GM21825 (cell line): ENCODE data around the gene PIGW.
A peak's percentile ranks its signal among the peaks of the same experiment; 100 is the strongest.
"Not testable (repeated sequence)": the region's sequence is repeated elsewhere in the genome, so short reads cannot be mapped to it uniquely, and the experiment has no call there.

ENCODE experiments used
- ATAC-seq: cut with Tn5 transposase; IDR thresholded peaks from one replicate; pipeline ENCODE4 v1.9.1; 2021; ENCODE audit warnings: mild to moderate bottlenecking, moderate library complexity; ENCODE audit not compliant: unreplicated experiment

PIGW gene

DNA sequence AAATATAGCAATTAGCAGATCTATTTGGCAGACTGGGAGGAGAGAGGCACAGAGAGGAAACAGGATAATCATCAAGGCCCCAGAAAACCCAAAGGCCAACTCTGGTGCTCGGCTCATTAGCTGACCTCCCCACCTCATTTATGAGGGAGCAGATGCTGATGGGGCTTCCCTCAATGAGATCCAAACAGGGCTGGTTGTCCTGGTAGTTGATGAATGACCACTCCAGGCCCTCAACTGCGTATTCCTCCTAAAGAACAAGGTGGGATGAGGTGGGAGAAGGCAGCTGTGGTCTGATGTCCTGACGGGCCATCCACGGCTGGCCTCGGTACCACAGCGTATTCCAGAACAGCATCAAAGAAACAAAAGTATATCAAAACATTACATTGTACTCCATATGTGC, 27.5 kb upstream of the PIGW start:
- ATAC-seq = no peak

DNA sequence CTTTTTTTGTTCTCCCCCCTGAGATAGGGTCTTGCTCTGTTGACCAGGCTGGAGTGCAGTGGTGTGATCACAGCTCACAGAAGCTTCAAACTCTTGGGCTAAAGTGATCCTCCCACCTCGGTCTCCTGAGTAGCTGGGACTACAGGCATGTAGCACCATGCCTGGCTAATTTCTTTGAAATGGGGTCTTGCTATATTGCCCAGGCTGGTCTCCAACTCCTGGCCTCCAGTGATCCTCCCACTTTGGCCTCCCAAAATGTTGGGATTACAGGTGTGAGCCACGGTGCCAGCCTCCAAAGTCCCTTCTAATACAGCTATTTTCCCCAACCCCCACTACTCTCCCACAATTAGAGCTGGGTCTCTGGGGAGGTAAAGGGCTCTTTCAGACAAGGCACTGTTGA, 26.3 kb upstream of the PIGW start:
- not testable (repeated sequence) for ATAC-seq

DNA sequence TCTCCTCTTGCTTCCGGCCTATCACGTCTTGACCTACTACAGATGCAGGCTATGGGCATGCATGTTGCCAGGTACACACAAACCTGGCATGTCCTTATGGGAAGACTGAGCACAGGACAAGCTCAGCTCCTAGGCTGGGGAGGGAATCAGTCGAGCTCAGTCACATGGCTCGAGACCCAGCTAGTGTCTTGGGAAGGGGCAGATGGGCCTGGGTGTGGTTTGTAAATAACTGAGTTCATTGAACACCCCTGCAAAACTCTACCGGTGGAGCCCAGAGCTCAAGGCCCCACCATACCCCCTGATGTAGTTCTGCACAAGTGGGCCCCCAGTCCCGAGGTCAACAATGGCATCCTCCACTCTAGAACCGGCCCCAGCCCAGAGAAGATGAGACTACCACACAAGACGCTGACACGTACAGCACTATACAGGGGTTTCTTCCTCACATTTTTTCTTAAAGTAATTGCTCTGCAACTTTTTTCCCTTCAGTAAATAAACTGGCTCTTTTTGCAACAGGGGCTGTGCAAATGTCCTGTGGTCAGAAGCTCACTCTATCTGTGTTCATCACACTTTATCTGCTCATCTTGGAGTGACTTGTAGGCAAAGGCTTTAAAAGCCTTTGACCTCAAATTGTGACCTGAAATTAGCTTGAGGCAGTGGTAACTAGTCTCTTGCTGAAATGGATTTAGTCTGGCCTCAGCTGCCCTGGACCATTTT, 25.4 kb upstream of the PIGW start:
- no peak for ATAC-seq

DNA sequence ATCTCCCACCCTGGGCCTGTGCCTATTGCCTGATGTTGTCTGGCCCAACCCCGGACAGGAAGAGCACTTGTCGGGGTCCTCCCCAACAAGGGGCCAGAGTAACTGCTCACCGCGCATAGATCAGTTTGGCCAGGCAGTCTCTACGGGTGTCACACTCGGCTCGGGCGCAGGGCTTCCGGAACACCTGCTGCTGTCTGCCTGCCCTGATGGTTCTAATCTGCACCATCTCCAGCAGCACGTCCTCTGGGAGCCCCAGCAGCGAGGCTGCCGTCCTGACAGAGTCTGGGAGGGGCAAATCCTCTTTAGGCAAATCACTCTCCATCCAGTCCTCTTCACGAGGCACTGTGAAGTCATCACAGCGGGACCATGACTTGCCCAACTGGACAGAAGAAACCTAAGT, 24.2 kb upstream of the PIGW start:
- no peak for ATAC-seq

DNA sequence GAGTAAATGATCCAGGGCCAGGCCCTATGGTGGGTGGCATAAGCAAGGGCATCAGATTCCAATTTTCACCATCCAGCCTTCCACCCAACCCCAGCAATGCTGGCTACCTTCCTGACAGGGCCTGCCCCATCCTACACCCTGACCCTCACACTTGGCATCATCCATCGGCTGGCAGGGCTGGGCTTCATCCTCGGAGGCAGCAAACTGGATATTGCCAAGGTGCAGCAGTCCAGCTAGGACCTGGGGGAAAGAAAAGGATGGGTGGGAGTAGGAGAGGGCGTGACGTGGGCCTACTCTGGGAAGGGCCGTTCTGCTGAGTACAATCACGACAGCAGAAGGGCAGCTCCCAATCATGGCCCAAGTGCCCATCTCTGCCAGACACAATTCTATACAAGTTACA, 23.6 kb upstream of the PIGW start:
- no peak for ATAC-seq

DNA sequence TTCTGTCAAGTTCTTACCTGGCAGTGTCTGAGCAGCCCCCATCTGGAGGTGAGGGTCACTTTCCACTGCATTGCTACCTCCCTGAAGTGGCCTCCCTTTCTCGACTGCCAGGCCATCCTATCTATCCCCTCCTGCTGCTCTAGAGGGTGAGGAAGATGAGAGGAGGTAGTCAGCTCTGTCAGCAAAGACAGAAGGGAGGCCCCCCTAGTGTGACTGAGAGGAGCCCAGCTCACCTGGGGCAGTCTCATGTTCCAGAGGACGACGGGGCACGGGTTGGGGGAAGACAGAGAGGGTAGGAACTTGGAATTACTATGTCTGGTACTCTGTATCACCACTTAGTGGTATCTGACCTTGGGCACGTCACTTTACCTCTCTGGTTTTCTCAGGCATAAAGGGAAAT, 22.1 kb upstream of the PIGW start:
- no peak for ATAC-seq

DNA sequence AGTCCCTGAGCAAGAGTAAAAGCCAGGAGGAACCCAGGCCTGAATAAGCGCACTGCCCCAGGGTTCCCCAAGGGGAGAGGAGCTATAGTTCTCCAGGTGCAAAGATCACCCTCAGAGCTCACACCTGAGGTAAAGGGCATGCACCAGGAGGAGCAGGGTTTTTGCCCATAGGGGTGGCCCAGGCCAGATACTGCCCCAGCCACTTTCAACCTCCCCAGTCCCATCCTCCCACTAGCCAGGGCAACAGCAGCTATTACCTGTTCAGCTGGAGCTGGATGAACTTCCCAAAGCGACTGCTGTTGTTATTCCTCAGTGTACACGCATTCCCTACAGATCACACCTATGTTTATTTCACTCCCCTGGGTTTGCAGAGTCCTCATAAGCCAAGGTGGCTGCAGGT, 19.9 kb upstream of the PIGW start:
- no peak for ATAC-seq

DNA sequence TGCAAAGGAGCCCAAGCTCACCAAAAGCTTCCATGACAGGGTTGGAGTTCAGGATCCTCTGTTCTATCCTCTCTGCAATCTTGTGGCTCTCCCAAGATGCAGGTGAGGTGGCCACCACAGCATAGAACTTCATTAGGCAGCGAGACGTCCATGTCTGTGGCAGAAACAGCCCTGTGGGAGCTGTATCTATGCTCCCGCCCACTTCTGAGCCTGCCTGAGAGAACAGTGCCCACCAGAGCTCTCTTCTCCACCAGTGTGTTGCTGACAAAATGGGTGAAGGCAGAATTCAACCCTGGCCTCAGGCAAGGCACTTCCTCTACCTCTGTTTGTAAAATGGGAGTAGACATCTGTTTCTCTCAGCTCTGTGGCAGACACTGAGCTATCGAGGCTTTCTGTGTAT, 18.9 kb upstream of the PIGW start:
- no peak for ATAC-seq

DNA sequence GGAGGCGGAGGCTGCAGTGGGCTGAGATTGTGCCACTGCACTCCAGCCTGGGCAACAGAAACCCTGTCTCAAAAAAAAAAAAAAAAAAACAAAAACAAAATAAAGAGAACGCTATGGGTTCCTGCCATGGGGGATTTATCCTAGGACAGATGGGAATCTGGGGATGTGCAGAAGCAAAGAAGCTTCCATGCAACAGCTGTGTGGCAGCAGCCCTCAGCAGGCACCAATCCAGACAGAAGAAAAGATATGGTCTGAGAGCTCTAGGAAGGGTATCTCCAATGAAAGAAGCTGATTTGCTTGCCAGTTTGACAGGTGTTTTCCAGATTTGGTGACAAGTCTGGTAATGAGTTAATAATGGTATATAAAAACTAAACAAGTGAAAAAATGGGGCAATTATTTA, 11.7 kb upstream of the PIGW start:
- ATAC-seq = no peak

DNA sequence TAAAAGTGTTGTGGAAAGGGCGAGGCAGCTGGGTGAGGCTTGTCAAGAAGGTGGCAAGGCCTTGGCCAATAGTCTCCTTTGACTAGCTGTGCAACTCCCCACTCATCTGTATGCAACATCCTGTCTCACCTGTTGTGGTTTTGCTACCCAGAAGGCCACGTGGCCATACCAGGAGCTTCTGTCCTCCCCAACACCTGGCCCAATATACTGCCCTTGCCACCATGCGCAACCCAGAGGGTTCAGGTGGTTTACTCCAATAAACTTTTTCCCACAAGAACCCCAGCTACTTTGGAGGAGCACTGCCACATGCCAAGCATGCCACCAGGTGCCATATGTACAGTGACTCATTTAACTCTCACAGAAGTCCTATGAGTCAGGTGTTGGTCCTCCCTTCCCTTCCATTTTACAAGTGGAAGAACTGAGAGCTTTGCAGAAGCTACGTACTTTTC, 10.3 kb upstream of the PIGW start:
- ATAC-seq = no peak

DNA sequence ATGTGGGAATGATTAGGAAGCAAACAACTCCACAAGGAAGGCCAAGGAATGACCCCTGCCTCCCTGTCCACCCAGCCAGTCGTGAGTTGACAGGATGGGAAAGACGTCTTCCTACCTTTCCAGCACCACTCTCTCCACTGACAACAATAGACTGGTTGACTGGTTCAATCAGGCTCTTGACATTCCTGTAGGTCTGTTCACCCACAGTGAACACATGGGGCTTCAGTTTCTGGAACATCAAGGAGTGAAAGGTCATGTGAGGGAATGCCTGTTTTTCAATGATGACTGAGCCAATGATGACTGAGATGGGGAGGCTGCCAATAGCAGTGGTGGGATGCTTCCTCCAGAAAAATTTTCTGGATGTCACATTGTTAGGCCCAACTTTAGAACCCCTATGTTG, 9.7 kb upstream of the PIGW start:
- no peak for ATAC-seq

DNA sequence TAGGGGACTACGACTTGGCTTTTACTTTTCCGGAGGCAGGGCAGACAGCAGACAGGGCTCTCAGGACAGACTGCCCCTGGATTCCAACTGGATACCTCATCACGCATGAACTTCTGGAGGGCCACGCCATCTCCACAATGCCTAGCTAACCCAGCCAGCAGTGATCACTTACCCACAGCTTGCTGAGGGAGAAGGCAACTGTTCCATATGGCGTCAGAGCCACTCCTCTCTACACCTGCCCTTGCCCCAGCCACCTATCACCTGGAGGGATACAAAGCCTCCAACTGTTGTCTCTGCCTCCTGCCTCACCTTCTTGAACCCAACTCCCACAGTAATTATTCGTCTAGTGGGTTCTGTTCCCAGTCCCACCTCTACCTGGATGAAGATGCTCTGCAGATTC, 8.9 kb upstream of the PIGW start:
- ATAC-seq = no peak

DNA sequence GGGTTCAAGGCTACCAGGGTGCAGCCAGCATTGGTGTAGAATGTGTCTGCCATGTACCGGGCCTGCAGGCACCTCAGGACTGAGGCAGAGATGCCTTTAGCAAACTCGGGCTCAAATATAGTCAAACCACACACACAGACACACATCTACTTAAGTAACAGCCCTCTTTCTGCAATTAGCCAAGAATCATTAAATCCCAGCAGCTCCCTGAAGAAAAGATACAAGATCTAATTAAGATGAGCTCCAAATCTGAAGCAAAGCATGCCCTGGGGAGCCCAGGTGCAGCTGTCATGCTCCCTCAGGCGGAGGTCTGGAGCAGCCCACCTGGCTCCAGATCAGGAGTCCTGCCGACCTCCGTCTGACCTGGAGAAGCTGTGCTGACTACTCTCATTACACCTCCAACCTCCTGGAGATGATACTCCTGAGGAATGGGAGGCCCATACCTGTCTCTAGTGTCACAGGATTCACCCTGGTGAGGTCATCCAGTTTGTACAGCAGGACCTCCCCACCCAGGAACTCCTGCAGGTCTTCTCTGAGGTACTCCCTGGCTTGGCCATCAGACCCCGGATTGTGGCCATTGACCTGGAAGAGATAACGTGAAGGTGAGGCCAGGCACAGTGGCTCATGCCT, 7.1 kb upstream of the PIGW start:
- no peak for ATAC-seq

DNA sequence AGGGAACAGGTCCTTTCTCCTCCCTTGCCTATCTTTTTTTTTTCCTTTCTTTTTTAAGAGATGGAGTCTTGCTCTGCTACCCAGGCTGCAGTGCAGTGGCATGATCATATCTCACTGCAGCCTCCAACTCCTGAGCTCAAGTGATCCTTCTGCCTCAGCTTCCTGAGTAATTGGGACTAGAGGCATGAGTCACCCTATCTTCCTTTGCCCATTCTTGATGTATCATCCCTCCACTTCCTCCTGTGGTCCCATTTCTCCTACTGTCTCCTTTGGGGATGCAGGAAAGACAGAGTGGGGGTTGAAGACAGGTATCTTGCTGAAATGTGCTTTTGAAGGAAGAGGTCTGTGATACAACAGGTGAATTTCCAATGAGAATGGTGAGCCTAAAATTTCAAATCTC, 5.7 kb upstream of the PIGW start:
- no peak for ATAC-seq

DNA sequence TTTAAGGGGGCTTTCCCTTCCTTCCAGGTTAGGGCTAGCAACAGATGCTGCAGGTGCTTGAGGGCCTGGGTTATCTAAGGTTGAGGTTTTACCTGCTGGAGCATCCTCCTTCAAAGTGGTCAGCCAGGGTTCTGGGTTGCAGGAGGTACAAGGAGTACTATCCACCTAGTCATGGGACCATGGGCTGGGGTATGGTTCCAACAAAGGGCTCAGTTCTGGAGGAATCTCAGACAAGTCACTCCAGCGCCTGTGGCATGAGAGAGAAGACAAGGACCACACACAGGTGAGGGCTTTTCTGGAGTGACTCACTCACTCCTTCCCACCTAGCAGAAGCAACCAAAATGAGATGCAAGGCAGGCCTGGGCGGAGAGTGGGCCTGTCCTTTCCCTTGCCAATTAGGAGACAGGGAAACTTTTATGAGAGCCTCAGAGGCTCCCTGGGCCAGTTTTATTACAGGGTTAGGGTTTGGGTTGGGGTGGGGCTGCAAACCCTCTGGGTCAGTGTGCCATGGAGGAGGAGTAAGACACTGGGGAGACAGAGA, 2.3 kb upstream of the PIGW start:
- no peak for ATAC-seq

DNA sequence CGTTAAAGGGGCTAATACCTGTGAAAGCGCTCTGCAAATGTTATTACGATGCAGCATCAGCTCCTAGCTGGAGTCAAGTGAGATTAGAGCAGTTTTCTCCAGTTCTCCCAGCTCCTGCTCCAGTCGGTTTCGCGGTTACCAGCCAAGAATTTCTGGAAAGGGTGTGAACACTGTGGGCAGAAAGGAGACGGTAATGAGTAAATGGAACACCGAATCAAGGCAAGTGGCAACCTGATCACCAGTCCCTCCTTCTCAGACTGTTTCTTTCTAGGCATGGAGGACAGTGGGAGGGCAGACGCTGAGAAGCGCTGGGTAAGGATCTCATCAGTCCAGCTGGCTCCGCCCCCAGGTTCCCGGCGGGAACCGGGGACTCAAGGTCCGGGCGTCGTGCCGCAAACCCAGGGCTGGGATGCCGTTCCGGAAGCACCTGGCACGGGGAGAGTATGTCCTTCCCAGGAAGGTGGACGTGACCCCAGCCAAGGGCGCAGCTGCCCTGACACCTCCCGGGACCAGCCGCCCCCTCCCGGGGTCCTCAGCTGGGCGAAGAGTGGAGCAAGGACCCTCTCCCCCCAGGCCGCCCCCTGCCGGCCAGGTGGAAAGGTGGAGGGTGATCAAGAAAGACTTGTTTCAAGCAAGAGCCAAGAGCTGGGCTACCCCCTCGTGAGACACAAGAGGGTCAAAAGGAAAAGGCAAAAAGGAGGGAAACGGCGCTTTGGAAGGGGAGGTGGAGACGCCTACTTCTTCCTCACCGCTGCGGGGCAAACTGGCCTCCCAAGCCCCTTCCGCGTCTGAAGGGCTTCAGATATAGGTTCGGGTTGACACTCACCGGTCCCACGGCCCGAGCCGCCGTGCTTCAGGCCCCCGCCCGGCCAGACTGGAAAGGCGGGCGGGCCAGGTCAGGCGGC, 600 bp upstream of the PIGW start:
- peak; percentile 20 for ATAC-seq

DNA sequence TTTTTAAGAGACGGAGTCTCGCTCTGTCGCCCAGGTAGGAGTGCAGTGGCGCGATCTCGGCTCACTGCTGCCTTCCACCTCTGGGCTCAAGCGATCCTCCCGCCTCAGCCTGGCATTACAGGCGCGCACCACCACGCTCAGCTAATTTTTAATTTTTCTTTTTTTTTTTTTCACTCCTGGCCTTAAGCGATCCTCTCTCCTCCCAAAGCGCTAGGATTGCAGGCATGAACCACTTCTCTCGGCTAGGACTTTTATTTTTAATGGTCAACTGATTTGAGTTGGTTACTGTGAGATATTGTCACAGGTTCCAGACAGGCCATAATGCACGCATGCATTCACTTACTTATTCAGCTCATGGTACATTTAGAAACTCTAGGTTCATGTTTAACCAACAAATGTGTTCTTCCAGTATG, 888 bp downstream of the PIGW start:
- no peak for ATAC-seq

DNA sequence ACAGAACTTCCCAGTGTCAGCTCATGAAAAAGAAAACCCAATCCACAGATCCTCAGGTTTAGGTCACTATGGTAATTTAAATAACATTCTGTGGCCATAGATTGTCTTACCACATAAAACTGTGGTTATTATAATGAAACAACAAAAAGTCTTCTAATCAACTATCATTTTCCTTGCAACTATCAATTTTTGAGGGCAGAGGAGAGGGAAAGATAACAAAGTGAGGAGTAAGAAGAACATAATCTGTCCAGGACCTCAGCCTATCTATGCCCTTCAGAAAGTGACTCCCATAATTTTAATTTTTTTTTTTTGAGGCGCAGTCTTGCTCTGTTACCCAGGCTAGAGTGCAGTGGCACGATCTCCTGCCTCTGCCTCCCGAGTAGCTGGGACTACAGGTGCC, 5.9 kb downstream of the PIGW start:
- ATAC-seq = no peak

DNA sequence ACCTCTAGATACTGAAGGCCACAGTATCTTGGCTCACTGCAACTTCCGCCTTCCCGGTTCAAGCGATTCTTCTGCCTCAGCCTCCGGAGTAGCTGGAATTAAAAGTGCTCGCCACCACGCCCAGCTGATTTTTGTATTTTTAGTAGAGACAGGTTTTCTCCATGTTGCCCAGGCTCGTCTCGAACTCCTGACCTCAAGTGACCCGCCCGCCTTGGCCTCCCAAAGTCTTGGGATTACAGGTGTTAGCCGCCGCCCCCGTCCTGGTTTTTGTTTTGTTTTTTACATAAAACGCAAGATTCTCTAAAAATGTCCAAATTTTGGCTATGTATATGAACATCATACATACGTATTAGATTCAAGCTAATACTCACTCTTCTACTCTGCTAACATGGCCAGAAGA, 8.0 kb downstream of the PIGW start:
- no peak for ATAC-seq

DNA sequence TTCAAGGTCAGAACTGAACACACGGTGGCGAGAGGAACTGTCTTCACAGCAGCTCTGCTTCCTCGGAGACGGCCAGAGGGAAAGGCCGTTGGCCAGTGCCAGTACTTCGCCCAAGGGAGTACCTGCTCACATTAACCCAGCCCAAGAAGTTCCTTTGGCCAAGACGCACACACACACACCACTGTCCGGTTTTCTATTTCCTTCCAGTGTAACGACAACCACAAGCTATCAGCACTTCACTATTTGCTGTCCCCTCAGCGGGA, 9.2 kb downstream of the PIGW start:
- ATAC-seq = peak; percentile 14

DNA sequence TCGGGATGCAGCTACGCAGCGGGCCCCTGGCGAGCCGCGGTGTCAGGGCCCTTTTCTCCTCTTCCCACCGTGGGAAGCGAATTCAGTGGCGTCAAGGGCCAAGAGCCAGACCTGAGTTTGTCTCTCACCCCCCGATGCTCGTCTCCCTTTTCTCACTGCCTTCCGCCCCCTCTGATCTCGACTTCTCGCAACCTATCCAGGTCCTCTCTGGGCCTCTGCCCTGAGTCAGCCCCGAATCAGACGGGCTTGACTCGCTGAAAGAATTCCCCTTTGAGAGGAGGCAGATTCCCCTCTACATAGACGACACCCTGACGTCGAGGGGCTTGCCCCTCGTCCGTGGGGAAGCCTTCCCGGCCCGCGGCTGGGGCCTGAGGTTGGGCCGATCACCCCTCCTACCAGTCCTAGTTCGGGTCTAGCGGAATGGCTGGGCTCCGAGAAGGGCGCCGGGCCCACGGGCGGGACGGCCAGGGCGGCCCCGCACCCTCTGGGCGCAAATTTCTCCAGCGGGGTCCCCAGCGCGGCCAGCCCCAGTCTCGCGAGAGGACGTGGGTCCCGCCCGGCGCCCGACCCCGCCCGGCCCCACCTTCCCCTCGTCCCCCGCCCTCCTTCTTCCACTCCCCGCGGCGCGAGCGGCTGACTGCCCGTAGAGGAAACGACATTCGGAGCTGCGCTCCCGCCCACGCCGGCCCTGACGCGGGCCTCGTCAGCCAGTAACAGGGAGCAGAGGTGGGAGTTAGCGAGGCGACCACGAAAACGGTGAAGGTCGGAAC, 9.7 kb downstream of the PIGW start, which contains the start of gene GGNBP2:
Gene GGNBP2 (plus strand): TSS at position 613 of the 770 bp plus-strand sequence. CDS start 806 bp downstream, outside the sequence.
- ATAC-seq = peak; percentile 51
